Keratinocyte (primary cell): Measurements from ENCODE around the gene RMND1. TPM values are rescaled to one million over a fixed set of nuclear protein-coding genes. Genes with fewer than 3 reads are reported as not detected.

ENCODE experiments used
- DNase-seq: peaks from one replicate; pipeline ENCODE4 v3.0.0-alpha.2; 2011; ENCODE audit warnings: low read depth, missing footprints, low spot score
- FAIRE-seq: peaks from 2 replicates; lab custom pipeline; 2011; peaks lifted over from hg19 to GRCh38; lab: Jason Lieb, UNC
- H2AFZ ChIP-seq: 2 replicates; pipeline ENCODE4 v1.6.0; 2012; ENCODE audit warnings: low read length, control low read depth, inconsistent platforms; ENCODE audit not compliant: control insufficient read depth
- H3K27ac ChIP-seq: 2 replicates; pipeline ENCODE4 v1.5.1; 2011; ENCODE audit warnings: low read length; ENCODE audit not compliant: control insufficient read depth, insufficient read depth
- H3K27me3 ChIP-seq: 3 replicates; pipeline ENCODE4 v1.6.0; 2011; ENCODE audit warnings: low read length; ENCODE audit not compliant: control insufficient read depth, insufficient read depth; ENCODE audit errors: extremely low read depth
- H3K36me3 ChIP-seq, 2 experiments: 2 replicates in 1 of 2; 3 replicates in 1 of 2; pipeline ENCODE4 v1.5.1; 2011; ENCODE audit warnings: low read length in 2 of 2, mild to moderate bottlenecking in 1 of 2; ENCODE audit not compliant: control insufficient read depth in 2 of 2, insufficient read depth in 2 of 2; ENCODE audit errors: extremely low read depth in 1 of 2
- H3K4me1 ChIP-seq: 3 replicates; pipeline ENCODE4 v1.5.1; 2011; ENCODE audit warnings: low read length; ENCODE audit not compliant: control insufficient read depth, insufficient read depth; ENCODE audit errors: extremely low read depth
- H3K4me2 ChIP-seq: 3 replicates; pipeline ENCODE4 v1.6.0; 2011; ENCODE audit warnings: low read depth, low read length; ENCODE audit not compliant: control insufficient read depth, insufficient read depth; ENCODE audit errors: extremely low read depth
- H3K4me3 ChIP-seq, 3 experiments: fragments of 200-600 bp in 1 of 3; sonication (generic) in 1 of 3; 2 replicates in 2 of 3; 3 replicates in 1 of 3; pipeline ENCODE4 v1.5.1; 2011 to 2016; ENCODE audit warnings: low read length in 3 of 3, mild to moderate bottlenecking in 3 of 3, control low read depth in 2 of 3, inconsistent platforms in 1 of 3, low read depth in 1 of 3, mixed read lengths in 1 of 3, mixed run types in 1 of 3, moderate library complexity in 1 of 3; ENCODE audit not compliant: control insufficient read depth in 2 of 3, insufficient read depth in 2 of 3; ENCODE audit errors: extremely low read depth in 1 of 3
- H3K79me2 ChIP-seq: 2 replicates; pipeline ENCODE4 v1.6.0; 2012; ENCODE audit warnings: low read length; ENCODE audit not compliant: control insufficient read depth, insufficient read depth
- H3K9ac ChIP-seq: 3 replicates; pipeline ENCODE4 v1.6.0; 2011; ENCODE audit warnings: low read length; ENCODE audit not compliant: control insufficient read depth, insufficient read depth; ENCODE audit errors: extremely low read depth
- H3K9me1 ChIP-seq: 3 replicates; pipeline ENCODE4 v1.6.0; 2011; ENCODE audit warnings: low read length; ENCODE audit not compliant: control insufficient read depth, insufficient read depth; ENCODE audit errors: extremely low read depth
- H3K9me3 ChIP-seq: 2 replicates; pipeline ENCODE4 v1.5.1; 2012; ENCODE audit warnings: low read depth, low read length; ENCODE audit not compliant: control insufficient read depth
- H4K20me1 ChIP-seq: 3 replicates; pipeline ENCODE4 v1.6.0; 2011; ENCODE audit warnings: low read length; ENCODE audit not compliant: control insufficient read depth, insufficient read depth; ENCODE audit errors: extremely low read depth
- EZH2 ChIP-seq: IDR thresholded peaks from one replicate; pipeline ENCODE4 v1.6.1; 2012; ENCODE audit warnings: inconsistent platforms, mild to moderate bottlenecking, low read length, moderate library complexity
- dilution Hi-C: fragments of 300-500 bp; cut with MboI; formaldehyde crosslinking; loops from one replicate; pipeline ENCODE4 v1.7.0; 2020; ENCODE audit warnings: low sequenced_read_pairs; ENCODE audit not compliant: extremely low pct_ligation_motif_present
- polyA plus RNA-seq, 5 experiments: library from polyadenylated mRNA; depleted of rRNA in 3 of 5; stranded (reverse) in 3 of 5; stranded (forward) in 1 of 5; unstranded in 1 of 5; fragments of >200 nt; gene quantifications; 1 replicate in 1 of 5; 2 replicates in 3 of 5; 3 replicates in 1 of 5; pipeline versions ENCODE4 v1.2.1 to v1.2.3, GENCODE V29; 2011 to 2012; ENCODE audit warnings: missing spikeins in 2 of 5, low read depth in 1 of 5, low replicate concordance in 1 of 5
- TF ChIP-seq, protein P1 (sequence below), 3 experiments: IDR thresholded peaks in 1 of 3; conservative IDR thresholded peaks in 1 of 3; optimal IDR thresholded peaks in 1 of 3; 2 replicates in 2 of 3; 3 replicates in 1 of 3; pipeline versions ENCODE3 to v1.5.1; 2011; ENCODE audit warnings: low read length in 3 of 3, mild to moderate bottlenecking in 3 of 3, moderate library complexity in 2 of 3, control low read depth in 1 of 3, inconsistent platforms in 1 of 3; ENCODE audit not compliant: insufficient read depth in 2 of 3; ENCODE audit errors: extremely low read depth in 1 of 3

Gene RMND1
- polyA plus RNA-seq, 1 donor (not counting 4 experiments of a cell fraction or from before 2014, with no cell fraction given): 23.1 TPM

DNA sequence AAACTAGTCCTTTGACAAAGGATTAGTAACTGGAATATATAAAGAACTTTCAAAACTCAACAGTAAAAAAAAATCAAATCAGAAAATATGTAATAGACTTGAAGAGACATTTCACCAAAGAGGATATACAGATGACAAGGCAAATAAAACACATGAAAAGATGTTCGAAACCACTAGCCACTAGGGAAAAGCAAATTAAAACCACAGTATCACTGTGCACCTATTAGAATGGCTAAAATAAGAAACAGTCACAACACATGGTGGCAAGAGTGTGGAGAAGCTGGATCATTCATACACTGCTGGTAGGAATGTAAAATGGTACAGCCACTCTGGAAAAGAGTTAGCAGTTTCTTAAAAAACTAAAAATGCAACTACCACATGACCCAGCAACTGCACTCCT lies 75.5 kb downstream of the RMND1 start:
- Histone ChIP-seq H2AFZ (no peak overlapping the region), H3K9me3 (no peaks in the 10 kb centered on the region), H4K20me1 (peaks cover 2% of the 10 kb centered on the region), H3K4me2 (no peak overlapping the region), H3K27ac (no peak overlapping the region), H3K27me3 (no peaks in the 10 kb centered on the region), H3K36me3 (peaks cover 4% of the 10 kb centered on the region in 2 experiments), H3K4me1 (peaks cover 23% of the 10 kb centered on the region), H3K79me2 (peaks cover 45% of the 10 kb centered on the region), H3K4me3 (no peak overlapping the region), H3K9ac (no peak overlapping the region), H3K9me1 (no peaks in the 10 kb centered on the region)
- dilution Hi-C loops: no loop called here
- no peak for FAIRE-seq
- DNase-seq: no peak
- TF ChIP-seq EZH2: no peak

DNA sequence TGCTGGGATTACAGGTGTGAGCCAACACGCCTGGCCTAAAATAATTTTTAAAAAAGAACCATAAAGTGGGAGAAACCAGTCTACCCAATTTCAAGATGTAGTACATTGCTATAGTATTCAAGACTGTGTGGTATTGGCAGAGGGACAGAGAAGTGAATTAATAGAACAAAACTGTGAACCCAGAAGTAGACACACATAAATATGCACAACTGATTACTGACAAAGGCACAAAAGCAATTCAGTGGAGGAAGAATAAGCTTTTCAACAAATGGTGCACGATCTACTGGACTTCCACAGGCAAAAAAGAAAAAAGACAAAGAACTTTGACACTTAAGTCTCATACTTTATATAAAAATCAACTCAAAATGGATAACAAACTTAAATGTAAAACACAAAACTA lies 76.1 kb downstream of the RMND1 start:
- Histone ChIP-seq H4K20me1 (peaks cover 2% of the 10 kb centered on the region), H3K27ac (no peak overlapping the region), H3K36me3 (peaks cover 4 to 5% of the 10 kb centered on the region in 2 experiments), H3K9ac (no peak overlapping the region), H2AFZ (no peak overlapping the region), H3K4me1 (peaks cover 21% of the 10 kb centered on the region), H3K9me3 (no peaks in the 10 kb centered on the region), H3K27me3 (no peaks in the 10 kb centered on the region), H3K4me2 (no peak overlapping the region), H3K79me2 (peaks cover 43% of the 10 kb centered on the region), H3K4me3 (no peak overlapping the region), H3K9me1 (no peaks in the 10 kb centered on the region)
- dilution Hi-C loops: no loop called here
- FAIRE-seq: no peak
- no peak for DNase-seq
- no peak for TF ChIP-seq EZH2

DNA sequence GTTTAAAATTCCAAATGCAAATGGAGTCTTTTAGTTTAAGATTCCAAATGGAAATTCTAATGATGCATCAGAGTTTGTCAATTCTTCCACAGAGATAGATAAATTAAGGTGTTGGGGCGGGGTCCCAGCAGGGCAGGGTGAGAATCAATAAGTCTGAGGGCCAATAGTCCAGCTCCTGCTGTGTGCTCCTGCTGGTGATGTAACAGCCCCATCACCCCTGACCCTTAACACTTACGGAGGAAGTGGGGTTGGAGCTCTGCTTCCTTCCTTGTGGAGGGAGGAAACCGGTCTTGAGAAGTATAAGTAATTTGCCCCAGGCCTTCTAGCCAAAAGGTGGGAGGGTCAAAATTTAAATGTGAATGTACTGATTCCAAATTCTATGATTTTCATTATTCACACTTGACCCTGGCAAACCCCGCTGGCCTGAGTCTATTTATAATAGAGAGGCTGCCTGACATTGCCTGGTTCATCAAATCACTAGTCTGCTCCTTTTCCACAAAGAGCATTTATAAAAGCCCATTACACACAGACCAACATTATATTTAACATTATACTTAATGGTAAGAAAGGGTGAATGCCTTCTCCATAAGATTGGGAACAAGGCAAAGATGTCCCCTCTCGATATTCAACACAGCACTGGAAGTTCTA lies 77.8 kb downstream of the RMND1 start:
- FAIRE-seq: no peak
- dilution Hi-C loops: no loop called here
- H3K9ac ChIP-seq: no peak overlapping the region
- peaks cover 12% of the 10 kb centered on the region for H3K4me1 ChIP-seq
- no peak overlapping the region for H2AFZ ChIP-seq
- no peaks in the 10 kb centered on the region for H3K27me3 ChIP-seq
- H3K4me3 ChIP-seq: no peak overlapping the region
- peak overlapping the region; percentile 2 for H3K4me2 ChIP-seq
- H3K79me2 ChIP-seq: peaks cover 35% of the 10 kb centered on the region
- TF ChIP-seq, protein P1, sequence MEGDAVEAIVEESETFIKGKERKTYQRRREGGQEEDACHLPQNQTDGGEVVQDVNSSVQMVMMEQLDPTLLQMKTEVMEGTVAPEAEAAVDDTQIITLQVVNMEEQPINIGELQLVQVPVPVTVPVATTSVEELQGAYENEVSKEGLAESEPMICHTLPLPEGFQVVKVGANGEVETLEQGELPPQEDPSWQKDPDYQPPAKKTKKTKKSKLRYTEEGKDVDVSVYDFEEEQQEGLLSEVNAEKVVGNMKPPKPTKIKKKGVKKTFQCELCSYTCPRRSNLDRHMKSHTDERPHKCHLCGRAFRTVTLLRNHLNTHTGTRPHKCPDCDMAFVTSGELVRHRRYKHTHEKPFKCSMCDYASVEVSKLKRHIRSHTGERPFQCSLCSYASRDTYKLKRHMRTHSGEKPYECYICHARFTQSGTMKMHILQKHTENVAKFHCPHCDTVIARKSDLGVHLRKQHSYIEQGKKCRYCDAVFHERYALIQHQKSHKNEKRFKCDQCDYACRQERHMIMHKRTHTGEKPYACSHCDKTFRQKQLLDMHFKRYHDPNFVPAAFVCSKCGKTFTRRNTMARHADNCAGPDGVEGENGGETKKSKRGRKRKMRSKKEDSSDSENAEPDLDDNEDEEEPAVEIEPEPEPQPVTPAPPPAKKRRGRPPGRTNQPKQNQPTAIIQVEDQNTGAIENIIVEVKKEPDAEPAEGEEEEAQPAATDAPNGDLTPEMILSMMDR (optimal IDR thresholded peaks at IDR 0.05 in 1 of 3, IDR thresholded peaks at IDR 0.05 in 1 of 3, conservative IDR thresholded peaks at IDR 0.05 in 1 of 3; ENCODE audit: extremely low read depth in 1 of 3, insufficient read depth in 2 of 3, low read length in 3 of 3): no peak
- no peak for TF ChIP-seq EZH2
- H3K9me1 ChIP-seq: no peaks in the 10 kb centered on the region
- H3K9me3 ChIP-seq: no peaks in the 10 kb centered on the region
- H3K27ac ChIP-seq: peak overlapping the region; percentile 36
- peaks cover 4 to 8% of the 10 kb centered on the region in 2 experiments for H3K36me3 ChIP-seq
- H4K20me1 ChIP-seq: peaks cover 2% of the 10 kb centered on the region
- no peak for DNase-seq
